Umbilical cord (tissue), 2 donors: Measurements from ENCODE around the gene RAD50. TPM values are rescaled to one million over a fixed set of nuclear protein-coding genes. Genes with fewer than 3 reads are reported as not detected.
"Not testable (repeated sequence)": the region's sequence is repeated elsewhere in the genome, so short reads cannot be mapped to it uniquely, and the experiment has no call there.

Experiments
- DNase-seq: peaks from one replicate; pipeline ENCODE4 v3.0.0-alpha.2; 2015; ENCODE audit warnings: low spot score
- total RNA-seq: library from RNA; depleted of rRNA; stranded (reverse); fragments of >200 nt; gene quantifications from one replicate; pipeline ENCODE4 v1.2.3, GENCODE V29; 2014; ENCODE audit warnings: low replicate concordance; ENCODE audit not compliant: insufficient read depth

Gene RAD50
- total RNA-seq, 1 donor from 2014 or later: 35.9 TPM

GRCh38 chr5:132629230-132629944 lies 72.6 kb downstream of the RAD50 start:
- no peak for DNase-seq

GRCh38 chr5:132633587-132633986 lies 76.8 kb downstream of the RAD50 start:
- not testable (repeated sequence) for DNase-seq

- DNase-seq: no peak
Observed at GRCh38 chr5:132635873-132636272, 79.1 kb downstream of the RAD50 start.

GRCh38 chr5:132637241-132637640 lies 80.5 kb downstream of the RAD50 start:
- DNase-seq: peak; percentile 52

GRCh38 chr5:132639706-132640130 lies 82.9 kb downstream of the RAD50 start:
- DNase-seq: no peak

- DNase-seq: no peak
Observed at GRCh38 chr5:132640613-132641012, 83.8 kb downstream of the RAD50 start.

- no peak for DNase-seq
Observed at GRCh38 chr5:132641241-132641723, 84.5 kb downstream of the RAD50 start.

GRCh38 chr5:132641841-132642240 lies 85.1 kb downstream of the RAD50 start:
- no peak for DNase-seq

- DNase-seq: no peak
Observed at GRCh38 chr5:132644177-132644576, 87.4 kb downstream of the RAD50 start.

- no peak for DNase-seq
Observed at GRCh38 chr5:132646583-132647266, 89.9 kb downstream of the RAD50 start.

GRCh38 chr5:132647473-132647872 lies 90.7 kb downstream of the RAD50 start:
- no peak for DNase-seq

- no peak for DNase-seq
Observed at GRCh38 chr5:132648355-132648754, 91.6 kb downstream of the RAD50 start.

GRCh38 chr5:132651838-132652469 lies 95.2 kb downstream of the RAD50 start:
- no peak for DNase-seq

- DNase-seq: no peak
Observed at GRCh38 chr5:132653716-132654115, 96.9 kb downstream of the RAD50 start.

GRCh38 chr5:132655821-132656773 lies 99.3 kb downstream of the RAD50 start:
- no peak for DNase-seq

- no peak for DNase-seq
Observed at GRCh38 chr5:132656774-132657355, 100.1 kb downstream of the RAD50 start.

GRCh38 chr5:132657676-132658380 lies 101.1 kb downstream of the RAD50 start, which contains the start of gene IL13:
TSS of gene IL13 (plus strand) at chr5:132658173. CDS start at chr5:132658187, 14 bp downstream.
- DNase-seq: no peak

GRCh38 chr5:132658381-132659302 lies 101.9 kb downstream of the RAD50 start:
- DNase-seq: no peak
